Endodermal cell (in vitro differentiated cells): ENCODE results near the gene CALML6. TPM values are rescaled to one million over a fixed set of nuclear protein-coding genes. Genes with fewer than 3 reads are reported as not detected.

Source experiments
- DNase-seq: peaks from one replicate; pipeline ENCODE4 v3.0.0-alpha.2; 2017
- H3K27ac ChIP-seq: 2 replicates; pipeline ENCODE4 v1.5.1; 2013; ENCODE audit warnings: mild to moderate bottlenecking, low read depth, low read length, moderate library complexity
- H3K27me3 ChIP-seq: 2 replicates; pipeline ENCODE4 v1.6.1; 2013; ENCODE audit warnings: mild to moderate bottlenecking, low read length, moderate library complexity; ENCODE audit not compliant: insufficient read depth, control insufficient read depth, poor library complexity, severe bottlenecking
- H3K36me3 ChIP-seq: 2 replicates; pipeline ENCODE4 v1.7.0; 2013; ENCODE audit warnings: mild to moderate bottlenecking, low read length, moderate library complexity; ENCODE audit not compliant: control insufficient read depth, insufficient read depth
- H3K4me1 ChIP-seq: one replicate; pipeline ENCODE4 v1.7.0; 2013; ENCODE audit warnings: low read length; ENCODE audit not compliant: control insufficient read depth, insufficient read depth
- H3K4me3 ChIP-seq: 2 replicates; pipeline ENCODE4 v1.5.1; 2013; ENCODE audit warnings: mild to moderate bottlenecking, low read length, moderate library complexity
- H3K9ac ChIP-seq: 2 replicates; pipeline ENCODE4 v1.6.1; 2013; ENCODE audit warnings: mild to moderate bottlenecking, low read length, moderate library complexity; ENCODE audit not compliant: poor library complexity, severe bottlenecking; ENCODE audit errors: extremely low read depth
- H3K9me3 ChIP-seq: 2 replicates; pipeline ENCODE4 v1.6.1; 2013; ENCODE audit warnings: mild to moderate bottlenecking, low read length, moderate library complexity; ENCODE audit not compliant: control insufficient read depth
- H3K27ac Mint-ChIP-seq: 2 replicates; pipeline ENCODE4 v1.8.0; 2020; ENCODE audit warnings: mixed read lengths
- H3K27me3 Mint-ChIP-seq: 2 replicates; pipeline ENCODE4 v1.8.0; 2021; ENCODE audit warnings: mild to moderate bottlenecking, mixed read lengths; ENCODE audit not compliant: insufficient read depth
- H3K36me3 Mint-ChIP-seq: 2 replicates; pipeline ENCODE4 v1.8.0; 2020; ENCODE audit warnings: low read depth, mixed read lengths
- H3K4me1 Mint-ChIP-seq: 2 replicates; pipeline ENCODE4 v1.8.0; 2020; ENCODE audit warnings: mixed read lengths
- H3K4me3 Mint-ChIP-seq: 2 replicates; pipeline ENCODE4 v1.8.0; 2020; ENCODE audit warnings: mild to moderate bottlenecking, moderate library complexity, mixed read lengths
- H3K9me3 Mint-ChIP-seq: 2 replicates; pipeline ENCODE4 v1.8.0; 2020; ENCODE audit warnings: mild to moderate bottlenecking, mixed read lengths
- WGBS, 2 experiments: methylation state at CpG; one replicate each; pipeline versions ENCODE4 v1.1.5 to v1.1.7; 2013; ENCODE audit warnings: missing lambda C conversion rate in 2 of 2, mixed read lengths in 1 of 2; ENCODE audit not compliant: insufficient coverage in 1 of 2, insufficient read length in 1 of 2; 5-methylcytosine and 5-hydroxymethylcytosine counted together
- total RNA-seq, 2 donors: library from RNA; stranded (reverse); fragmentation: NEBNext Ultra II Directional in 1 of 2; extraction: Animal tissue kit (Norgen Biotek cat#: 25700) in 1 of 2; gene quantifications; 2 replicates in 1 of 2; 3 replicates in 1 of 2; pipeline ENCODE4 v1.2.1, GENCODE V29; 2021
- TF ChIP-seq, protein P1 (sequence below): fragments of 200-600 bp; sonication (generic); conservative IDR thresholded peaks from 2 replicates; pipeline ENCODE4 v1.5.0; 2021; ENCODE audit warnings: antibody characterized with exemption, mild to moderate bottlenecking

Gene CALML6
- total RNA-seq, 2 donors from 2014 or later, result 0.89 to 1.4 TPM

DNA sequence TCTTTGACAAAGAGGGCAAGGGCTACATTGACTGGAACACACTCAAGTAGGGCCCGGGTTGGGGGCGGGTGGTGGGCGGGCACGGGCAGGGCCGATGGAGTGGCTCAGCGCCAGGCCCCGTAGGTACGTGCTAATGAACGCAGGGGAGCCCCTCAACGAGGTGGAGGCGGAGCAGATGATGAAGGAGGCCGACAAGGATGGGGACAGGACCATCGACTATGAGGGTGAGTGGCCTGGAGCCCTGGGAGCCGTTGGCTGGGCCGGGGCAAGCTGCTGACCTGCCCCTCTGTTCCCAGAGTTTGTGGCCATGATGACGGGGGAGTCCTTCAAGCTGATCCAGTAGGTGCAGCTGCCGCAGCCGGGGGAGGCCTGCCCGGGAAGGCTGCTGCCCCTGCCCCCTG is 1.8 kb downstream of the CALML6 start:
- DNase-seq, result peak; percentile 46
- H3K27ac ChIP-seq, result no peak overlapping the region
- H3K4me3 Mint-ChIP-seq, result no peak overlapping the region
- no peaks in the 10 kb centered on the region for H3K9me3 Mint-ChIP-seq
- peaks cover 11% of the 10 kb centered on the region for H3K27me3 Mint-ChIP-seq
- no peaks in the 10 kb centered on the region for H3K4me1 ChIP-seq
- H3K27ac Mint-ChIP-seq, result no peak overlapping the region
- H3K4me3 ChIP-seq, result no peak overlapping the region
- WGBS, 2 experiments, result 92 to 93% methylated on average over 8 to 19 of the region's 19 CpGs
- H3K9me3 ChIP-seq, result no peaks in the 10 kb centered on the region
- TF ChIP-seq, protein P1, sequence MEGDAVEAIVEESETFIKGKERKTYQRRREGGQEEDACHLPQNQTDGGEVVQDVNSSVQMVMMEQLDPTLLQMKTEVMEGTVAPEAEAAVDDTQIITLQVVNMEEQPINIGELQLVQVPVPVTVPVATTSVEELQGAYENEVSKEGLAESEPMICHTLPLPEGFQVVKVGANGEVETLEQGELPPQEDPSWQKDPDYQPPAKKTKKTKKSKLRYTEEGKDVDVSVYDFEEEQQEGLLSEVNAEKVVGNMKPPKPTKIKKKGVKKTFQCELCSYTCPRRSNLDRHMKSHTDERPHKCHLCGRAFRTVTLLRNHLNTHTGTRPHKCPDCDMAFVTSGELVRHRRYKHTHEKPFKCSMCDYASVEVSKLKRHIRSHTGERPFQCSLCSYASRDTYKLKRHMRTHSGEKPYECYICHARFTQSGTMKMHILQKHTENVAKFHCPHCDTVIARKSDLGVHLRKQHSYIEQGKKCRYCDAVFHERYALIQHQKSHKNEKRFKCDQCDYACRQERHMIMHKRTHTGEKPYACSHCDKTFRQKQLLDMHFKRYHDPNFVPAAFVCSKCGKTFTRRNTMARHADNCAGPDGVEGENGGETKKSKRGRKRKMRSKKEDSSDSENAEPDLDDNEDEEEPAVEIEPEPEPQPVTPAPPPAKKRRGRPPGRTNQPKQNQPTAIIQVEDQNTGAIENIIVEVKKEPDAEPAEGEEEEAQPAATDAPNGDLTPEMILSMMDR, result no peak
- H3K36me3 Mint-ChIP-seq, result no peaks in the 10 kb centered on the region
- no peak overlapping the region for H3K9ac ChIP-seq
- H3K27me3 ChIP-seq, result peaks cover 7% of the 10 kb centered on the region
- H3K36me3 ChIP-seq, result no peaks in the 10 kb centered on the region
- H3K4me1 Mint-ChIP-seq, result no peaks in the 10 kb centered on the region

GRCh38 chr1:1917304-1917976 is 2.4 kb downstream of the CALML6 start:
- Mint-ChIP-seq H3K27ac (no peak overlapping the region), H3K4me3 (no peak overlapping the region), H3K9me3 (no peaks in the 10 kb centered on the region), H3K27me3 (peaks cover 11% of the 10 kb centered on the region), H3K36me3 (no peaks in the 10 kb centered on the region), H3K4me1 (no peaks in the 10 kb centered on the region)
- Histone ChIP-seq H3K9ac (no peak overlapping the region), H3K36me3 (no peaks in the 10 kb centered on the region), H3K4me1 (no peaks in the 10 kb centered on the region), H3K4me3 (no peak overlapping the region), H3K27me3 (peaks cover 7% of the 10 kb centered on the region), H3K9me3 (no peaks in the 10 kb centered on the region), H3K27ac (no peak overlapping the region)
- DNase-seq, result no peak
- WGBS, 2 experiments, result 88 to 93% methylated on average over 11 to 14 of the region's 14 CpGs
- TF ChIP-seq, protein P1, result no peak

DNA sequence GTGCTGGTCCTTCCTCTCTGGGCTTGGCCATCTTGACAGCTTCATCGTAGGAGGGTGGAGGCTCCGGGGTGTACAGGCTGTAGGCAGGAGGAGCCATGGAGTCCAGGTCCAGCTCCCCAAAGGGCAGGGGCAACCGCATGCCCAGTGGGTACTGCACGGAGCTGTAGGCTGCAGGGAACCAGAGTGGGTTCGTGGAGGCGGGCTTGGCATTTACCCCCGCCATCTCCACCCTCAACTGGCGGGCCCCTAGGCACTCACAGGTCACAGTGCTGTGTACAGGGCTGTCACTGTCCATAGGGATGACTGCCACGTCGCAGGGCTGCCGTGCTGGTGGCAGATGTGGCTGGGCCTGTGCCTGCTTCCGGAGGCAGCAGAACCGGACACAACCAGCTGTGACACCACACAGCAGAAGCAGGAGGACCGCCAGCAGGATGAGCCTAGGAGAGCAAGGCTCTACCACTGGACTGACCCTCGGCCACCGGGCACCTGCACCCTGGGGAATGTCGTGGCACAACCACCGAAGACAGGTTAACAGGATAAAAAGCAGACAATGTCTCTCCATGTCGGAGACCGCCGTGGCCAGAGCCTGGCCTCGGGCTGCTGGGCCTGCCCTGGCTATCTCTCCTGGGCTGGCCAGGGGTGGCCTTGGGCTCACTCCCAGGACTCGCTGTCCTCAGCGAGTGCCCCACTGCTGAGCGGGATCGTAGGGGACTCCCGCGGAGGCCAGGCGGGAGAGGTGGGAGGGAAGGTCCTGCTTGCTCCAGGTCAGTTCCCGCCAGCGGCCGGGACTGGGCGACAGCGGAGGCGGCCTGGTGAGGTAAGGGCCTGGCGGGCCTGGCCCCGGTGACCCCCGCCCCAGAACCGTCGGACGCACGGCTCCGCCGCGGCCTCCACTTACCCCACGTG is 3.2 kb downstream of the CALML6 start:
- no peak overlapping the region for H3K27ac Mint-ChIP-seq
- no peaks in the 10 kb centered on the region for H3K9me3 Mint-ChIP-seq
- H3K36me3 ChIP-seq, result no peaks in the 10 kb centered on the region
- WGBS, 2 experiments, result 48 to 94% methylated on average over 16 to 46 of the region's 46 CpGs
- peak overlapping the region; percentile 72 for H3K4me3 ChIP-seq
- peaks cover 11% of the 10 kb centered on the region for H3K27me3 Mint-ChIP-seq
- H3K9ac ChIP-seq, result no peak overlapping the region
- TF ChIP-seq, protein P1, result no peak
- DNase-seq, result no peak
- H3K27me3 ChIP-seq, result peaks cover 7% of the 10 kb centered on the region
- no peaks in the 10 kb centered on the region for H3K4me1 ChIP-seq
- H3K36me3 Mint-ChIP-seq, result no peaks in the 10 kb centered on the region
- no peak overlapping the region for H3K27ac ChIP-seq
- no peaks in the 10 kb centered on the region for H3K9me3 ChIP-seq
- H3K4me3 Mint-ChIP-seq, result peak overlapping the region; percentile 48
- H3K4me1 Mint-ChIP-seq, result no peaks in the 10 kb centered on the region
